Measurements from ENCODE around the gene GFPT1. TPM values are rescaled to one million over a fixed set of nuclear protein-coding genes. Genes with fewer than 3 reads are reported as not detected.

GFPT1 gene
- total RNA-seq, 6 experiments from 2014 or later, result 74.6 to 106 (median 88.4) TPM

- Mint-ChIP-seq H3K36me3 (ENCODE audit: low read depth) (peaks cover 66% of the 10 kb centered on the region), H3K9me3 (no peaks in the 10 kb centered on the region), H3K27me3 (ENCODE audit: insufficient read depth) (no peaks in the 10 kb centered on the region), H3K27ac (peak overlapping the region; percentile 59; the same call in 1 of the 2 replicates), H3K4me3 (no peak overlapping the region), H3K4me1 (ENCODE audit: low read depth) (peaks cover 39% of the 10 kb centered on the region)
- TF ChIP-seq CTCF (IDR thresholded peaks at IDR 0.05), result no peak
- DNase-seq, result no peak
These were observed 42.7 kb downstream of the GFPT1 start for GRCh38 chr2:69344305-69344704.

GRCh38 chr2:69340101-69340775 is 46.8 kb downstream of the GFPT1 start:
- peak; percentile 46 for DNase-seq
- Mint-ChIP-seq H3K4me1 (ENCODE audit: low read depth) (peaks cover 39% of the 10 kb centered on the region), H3K4me3 (no peak overlapping the region)

GRCh38 chr2:69335311-69335710 is 51.7 kb downstream of the GFPT1 start:
- no peak for TF ChIP-seq CTCF (IDR thresholded peaks at IDR 0.05)
- H3K27ac Mint-ChIP-seq, result no peak overlapping the region
- H3K4me1 Mint-ChIP-seq (ENCODE audit: low read depth), result peaks cover 5% of the 10 kb centered on the region
- DNase-seq, result no peak
- H3K9me3 Mint-ChIP-seq, result no peaks in the 10 kb centered on the region
- no peak overlapping the region for H3K4me3 Mint-ChIP-seq
- H3K36me3 Mint-ChIP-seq (ENCODE audit: low read depth), result peaks cover 36% of the 10 kb centered on the region
- no peaks in the 10 kb centered on the region for H3K27me3 Mint-ChIP-seq (ENCODE audit: insufficient read depth)

More at GRCh38 chr2:69340101-69340775, 46.8 kb downstream of the GFPT1 start:
- Mint-ChIP-seq H3K36me3 (ENCODE audit: low read depth) (peaks cover 69% of the 10 kb centered on the region), H3K9me3 (no peaks in the 10 kb centered on the region), H3K27me3 (ENCODE audit: insufficient read depth) (no peaks in the 10 kb centered on the region), H3K27ac (peak overlapping the region; percentile 71)
- no peak for TF ChIP-seq CTCF (IDR thresholded peaks at IDR 0.05)

- Mint-ChIP-seq H3K9me3 (no peaks in the 10 kb centered on the region), H3K36me3 (ENCODE audit: low read depth) (peaks cover 43% of the 10 kb centered on the region), H3K4me1 (ENCODE audit: low read depth) (no peaks in the 10 kb centered on the region), H3K4me3 (no peak overlapping the region), H3K27me3 (ENCODE audit: insufficient read depth) (no peaks in the 10 kb centered on the region; the same call in 1 of the 2 replicates), H3K27ac (no peak overlapping the region)
- no peak for TF ChIP-seq CTCF (IDR thresholded peaks at IDR 0.05)
- no peak for DNase-seq
These were observed 53.7 kb downstream of the GFPT1 start for GRCh38 chr2:69333352-69333751.

- Mint-ChIP-seq H3K4me1 (ENCODE audit: low read depth) (no peaks in the 10 kb centered on the region), H3K9me3 (no peaks in the 10 kb centered on the region), H3K36me3 (ENCODE audit: low read depth) (peaks cover 47% of the 10 kb centered on the region), H3K27ac (no peak overlapping the region), H3K4me3 (no peak overlapping the region), H3K27me3 (ENCODE audit: insufficient read depth) (no peaks in the 10 kb centered on the region; the same call in 1 of the 2 replicates)
- no peak for DNase-seq
- no peak for TF ChIP-seq CTCF (IDR thresholded peaks at IDR 0.05)
These were observed 56.2 kb downstream of the GFPT1 start for GRCh38 chr2:69330781-69331180.
